ENCODE results near the gene TUT4.

DNA sequence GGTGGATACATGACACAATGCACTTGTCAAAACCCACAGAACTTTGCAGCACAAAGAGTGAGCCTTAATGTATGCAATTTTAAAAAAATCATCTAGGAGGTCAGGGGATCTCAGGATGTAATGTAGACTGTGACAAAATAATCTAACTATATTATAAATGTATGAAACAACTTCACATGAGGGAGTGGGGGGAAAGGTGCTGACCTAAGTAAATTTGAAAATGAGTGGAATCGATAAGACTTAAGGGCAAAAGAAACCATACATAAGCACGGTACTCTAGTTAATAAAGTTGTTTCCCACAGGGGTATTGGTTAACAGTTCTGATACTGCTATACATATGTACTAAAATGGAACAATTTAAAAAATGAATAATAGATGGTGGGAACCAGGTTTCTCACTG is 83.8 kb downstream of the TUT4 start:
- TF ChIP-seq, protein P1, sequence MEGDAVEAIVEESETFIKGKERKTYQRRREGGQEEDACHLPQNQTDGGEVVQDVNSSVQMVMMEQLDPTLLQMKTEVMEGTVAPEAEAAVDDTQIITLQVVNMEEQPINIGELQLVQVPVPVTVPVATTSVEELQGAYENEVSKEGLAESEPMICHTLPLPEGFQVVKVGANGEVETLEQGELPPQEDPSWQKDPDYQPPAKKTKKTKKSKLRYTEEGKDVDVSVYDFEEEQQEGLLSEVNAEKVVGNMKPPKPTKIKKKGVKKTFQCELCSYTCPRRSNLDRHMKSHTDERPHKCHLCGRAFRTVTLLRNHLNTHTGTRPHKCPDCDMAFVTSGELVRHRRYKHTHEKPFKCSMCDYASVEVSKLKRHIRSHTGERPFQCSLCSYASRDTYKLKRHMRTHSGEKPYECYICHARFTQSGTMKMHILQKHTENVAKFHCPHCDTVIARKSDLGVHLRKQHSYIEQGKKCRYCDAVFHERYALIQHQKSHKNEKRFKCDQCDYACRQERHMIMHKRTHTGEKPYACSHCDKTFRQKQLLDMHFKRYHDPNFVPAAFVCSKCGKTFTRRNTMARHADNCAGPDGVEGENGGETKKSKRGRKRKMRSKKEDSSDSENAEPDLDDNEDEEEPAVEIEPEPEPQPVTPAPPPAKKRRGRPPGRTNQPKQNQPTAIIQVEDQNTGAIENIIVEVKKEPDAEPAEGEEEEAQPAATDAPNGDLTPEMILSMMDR (IDR thresholded peaks at IDR 0.05), result no peak
- TF ChIP-seq EZH2 (IDR thresholded peaks at IDR 0.05) (no peak), EZH2phosphoT487 (IDR thresholded peaks at IDR 0.05) (no peak)
